ENCODE data around the gene CLEC19A. TPM values are rescaled to one million over a fixed set of nuclear protein-coding genes. Genes with fewer than 3 reads are reported as not detected.

The CLEC19A gene
- total RNA-seq, 1 experiment from 2014 or later: not detected

DNA sequence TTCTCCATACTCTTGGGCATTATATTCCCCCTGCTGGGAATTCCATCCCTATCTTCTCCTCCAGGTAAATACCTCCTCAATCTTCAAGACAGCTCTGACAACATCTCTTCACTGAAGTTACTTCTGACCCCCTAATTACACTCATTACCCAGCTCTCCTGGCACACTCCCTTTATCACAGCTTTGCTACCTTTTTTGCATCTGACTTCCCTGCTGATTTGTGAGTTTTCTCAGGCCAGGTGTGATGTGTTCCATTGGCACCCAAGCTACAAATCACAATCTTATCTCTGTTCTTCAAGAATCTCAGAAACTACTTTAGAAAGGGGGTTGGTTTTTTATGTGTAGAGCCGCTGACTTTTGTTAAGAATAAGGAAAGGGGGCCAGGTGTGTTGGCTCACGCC, 14.0 kb downstream of the CLEC19A start:
- H3K27ac Mint-ChIP-seq (ENCODE audit: low read depth, unreplicated experiment): no peak overlapping the region
- H3K36me3 Mint-ChIP-seq (ENCODE audit: insufficient read depth, unreplicated experiment): no peaks in the 10 kb centered on the region
- H3K4me1 Mint-ChIP-seq (ENCODE audit: insufficient read depth, unreplicated experiment): no peaks in the 10 kb centered on the region
- H3K4me3 Mint-ChIP-seq (ENCODE audit: unreplicated experiment): no peak overlapping the region
- CTCF ChIA-PET: interaction anchor here (0.6 to 0.8 kb wide), 2 partner anchors 13 to 139 kb away, joined by 3 read pairs; no protein-coding TSS in a partner anchor
- no peak for DNase-seq (ENCODE audit: unreplicated experiment)
- no peaks in the 10 kb centered on the region for H3K9me3 Mint-ChIP-seq (ENCODE audit: unreplicated experiment)
- H3K27me3 Mint-ChIP-seq (ENCODE audit: insufficient read depth, unreplicated experiment): peaks cover 51% of the 10 kb centered on the region
- no TSS peak for BruUV-seq (replicated peaks)
- POLR2A ChIA-PET: interaction anchor here (1.2 kb wide), 1 partner anchor 18 kb away, joined by 3 read pairs; no protein-coding TSS in a partner anchor
- intact Hi-C loops (cut with micrococcal nuclease): no loop called here
- TF ChIP-seq, protein P1, sequence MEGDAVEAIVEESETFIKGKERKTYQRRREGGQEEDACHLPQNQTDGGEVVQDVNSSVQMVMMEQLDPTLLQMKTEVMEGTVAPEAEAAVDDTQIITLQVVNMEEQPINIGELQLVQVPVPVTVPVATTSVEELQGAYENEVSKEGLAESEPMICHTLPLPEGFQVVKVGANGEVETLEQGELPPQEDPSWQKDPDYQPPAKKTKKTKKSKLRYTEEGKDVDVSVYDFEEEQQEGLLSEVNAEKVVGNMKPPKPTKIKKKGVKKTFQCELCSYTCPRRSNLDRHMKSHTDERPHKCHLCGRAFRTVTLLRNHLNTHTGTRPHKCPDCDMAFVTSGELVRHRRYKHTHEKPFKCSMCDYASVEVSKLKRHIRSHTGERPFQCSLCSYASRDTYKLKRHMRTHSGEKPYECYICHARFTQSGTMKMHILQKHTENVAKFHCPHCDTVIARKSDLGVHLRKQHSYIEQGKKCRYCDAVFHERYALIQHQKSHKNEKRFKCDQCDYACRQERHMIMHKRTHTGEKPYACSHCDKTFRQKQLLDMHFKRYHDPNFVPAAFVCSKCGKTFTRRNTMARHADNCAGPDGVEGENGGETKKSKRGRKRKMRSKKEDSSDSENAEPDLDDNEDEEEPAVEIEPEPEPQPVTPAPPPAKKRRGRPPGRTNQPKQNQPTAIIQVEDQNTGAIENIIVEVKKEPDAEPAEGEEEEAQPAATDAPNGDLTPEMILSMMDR (IDR thresholded peaks at IDR 0.05; ENCODE audit: unreplicated experiment): no peak

DNA sequence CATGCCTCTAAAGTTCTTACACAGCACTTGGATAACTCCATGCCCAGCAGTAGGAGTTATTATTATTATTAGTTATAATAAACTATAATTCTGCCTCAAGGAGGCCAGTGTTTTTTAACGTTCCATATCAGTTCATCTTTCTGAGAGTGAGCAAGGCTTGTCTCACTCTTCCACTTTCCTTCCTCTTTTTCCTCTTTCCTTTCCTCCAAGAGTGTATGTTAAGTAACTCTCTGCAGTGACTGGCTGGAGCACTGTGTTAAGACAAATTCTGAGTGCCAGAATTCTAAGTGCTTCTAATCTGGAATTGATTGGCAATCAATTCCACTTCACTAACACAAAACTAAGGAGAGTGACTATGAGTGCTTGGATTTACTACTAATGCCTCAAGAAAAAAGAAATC, 16.4 kb downstream of the CLEC19A start:
- H3K9me3 Mint-ChIP-seq (ENCODE audit: unreplicated experiment): no peaks in the 10 kb centered on the region
- no peak overlapping the region for H3K4me3 Mint-ChIP-seq (ENCODE audit: unreplicated experiment)
- DNase-seq (ENCODE audit: unreplicated experiment): no peak
- BruUV-seq (replicated peaks): no TSS peak
- ChIA-PET CTCF (no interaction called here), POLR2A (no interaction called here)
- no peak overlapping the region for H3K27ac Mint-ChIP-seq (ENCODE audit: low read depth, unreplicated experiment)
- intact Hi-C loops (cut with micrococcal nuclease): no loop called here
- peaks cover 41% of the 10 kb centered on the region for H3K27me3 Mint-ChIP-seq (ENCODE audit: insufficient read depth, unreplicated experiment)
- no peaks in the 10 kb centered on the region for H3K36me3 Mint-ChIP-seq (ENCODE audit: insufficient read depth, unreplicated experiment)
- H3K4me1 Mint-ChIP-seq (ENCODE audit: insufficient read depth, unreplicated experiment): no peaks in the 10 kb centered on the region
- TF ChIP-seq, protein P1 (IDR thresholded peaks at IDR 0.05; ENCODE audit: unreplicated experiment): no peak

DNA sequence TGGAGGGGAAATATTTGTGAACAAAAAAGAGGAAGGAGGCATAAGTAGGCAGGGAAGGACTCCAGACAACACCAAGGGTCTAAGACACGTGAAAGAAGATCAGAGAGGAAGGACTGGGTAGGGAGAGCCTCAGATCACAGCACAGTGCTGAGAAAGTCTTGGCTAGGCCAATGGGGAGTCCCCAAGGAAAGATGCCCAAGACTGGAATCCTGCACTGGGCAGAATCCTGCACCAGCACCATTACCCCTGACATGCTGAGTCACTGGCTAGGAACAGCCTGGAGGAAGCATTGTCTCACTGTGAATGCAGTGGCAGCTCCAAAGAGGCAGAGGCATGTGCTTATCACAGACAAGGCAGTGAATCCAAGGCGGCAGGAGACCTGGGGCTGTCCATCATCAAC, 19.2 kb downstream of the CLEC19A start:
- peak; percentile 16 for DNase-seq (ENCODE audit: unreplicated experiment)
- no peaks in the 10 kb centered on the region for H3K36me3 Mint-ChIP-seq (ENCODE audit: insufficient read depth, unreplicated experiment)
- no peaks in the 10 kb centered on the region for H3K4me1 Mint-ChIP-seq (ENCODE audit: insufficient read depth, unreplicated experiment)
- H3K9me3 Mint-ChIP-seq (ENCODE audit: unreplicated experiment): no peaks in the 10 kb centered on the region
- ChIA-PET POLR2A (no interaction called here), CTCF (interaction anchor here (0.6 to 0.7 kb wide), 3 partner anchors 24 to 89 kb away, joined by 3 to 4 read pairs (median 3); no protein-coding TSS in a partner anchor)
- BruUV-seq (replicated peaks): no TSS peak
- intact Hi-C loops (cut with micrococcal nuclease): no loop called here
- H3K4me3 Mint-ChIP-seq (ENCODE audit: unreplicated experiment): no peak overlapping the region
- peaks cover 21% of the 10 kb centered on the region for H3K27me3 Mint-ChIP-seq (ENCODE audit: insufficient read depth, unreplicated experiment)
- H3K27ac Mint-ChIP-seq (ENCODE audit: low read depth, unreplicated experiment): no peak overlapping the region
- TF ChIP-seq, protein P1 (IDR thresholded peaks at IDR 0.05; ENCODE audit: unreplicated experiment): no peak

DNA sequence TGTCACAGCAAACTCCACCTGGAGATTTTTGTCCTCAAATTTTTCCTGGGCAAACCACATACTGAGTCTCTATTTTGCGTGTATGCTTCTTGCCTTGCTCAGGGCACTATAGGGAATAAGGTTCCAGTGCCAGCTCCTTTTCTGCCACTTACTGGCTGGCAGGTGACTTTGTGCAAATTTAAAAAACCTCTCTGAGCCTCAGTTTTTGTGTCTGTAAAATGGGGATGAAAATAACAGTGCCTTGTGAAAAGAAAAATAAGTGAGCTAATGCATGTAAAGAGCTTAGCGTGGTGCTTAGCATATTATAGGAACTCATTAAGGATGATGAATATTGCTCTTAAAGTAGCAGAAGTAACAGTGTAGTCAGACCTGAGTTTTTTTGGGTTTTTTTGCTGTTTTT, 19.9 kb downstream of the CLEC19A start:
- H3K4me3 Mint-ChIP-seq (ENCODE audit: unreplicated experiment): no peak overlapping the region
- ChIA-PET CTCF (interaction anchor here (0.6 to 0.7 kb wide), 3 partner anchors 24 to 88 kb away, joined by 3 to 4 read pairs (median 3); no protein-coding TSS in a partner anchor), POLR2A (no interaction called here)
- H3K27me3 Mint-ChIP-seq (ENCODE audit: insufficient read depth, unreplicated experiment): peaks cover 18% of the 10 kb centered on the region
- intact Hi-C loops (cut with micrococcal nuclease): no loop called here
- no peaks in the 10 kb centered on the region for H3K9me3 Mint-ChIP-seq (ENCODE audit: unreplicated experiment)
- no peaks in the 10 kb centered on the region for H3K4me1 Mint-ChIP-seq (ENCODE audit: insufficient read depth, unreplicated experiment)
- TF ChIP-seq, protein P1 (IDR thresholded peaks at IDR 0.05; ENCODE audit: unreplicated experiment): no peak
- H3K27ac Mint-ChIP-seq (ENCODE audit: low read depth, unreplicated experiment): no peak overlapping the region
- no peaks in the 10 kb centered on the region for H3K36me3 Mint-ChIP-seq (ENCODE audit: insufficient read depth, unreplicated experiment)
- DNase-seq (ENCODE audit: unreplicated experiment): no peak
- no TSS peak for BruUV-seq (replicated peaks)
